ENCODE results near the gene TRIO.
"Not testable (repeated sequence)": the region's sequence is repeated elsewhere in the genome, so short reads cannot be mapped to it uniquely, and the experiment has no call there.

TRIO gene

DNA sequence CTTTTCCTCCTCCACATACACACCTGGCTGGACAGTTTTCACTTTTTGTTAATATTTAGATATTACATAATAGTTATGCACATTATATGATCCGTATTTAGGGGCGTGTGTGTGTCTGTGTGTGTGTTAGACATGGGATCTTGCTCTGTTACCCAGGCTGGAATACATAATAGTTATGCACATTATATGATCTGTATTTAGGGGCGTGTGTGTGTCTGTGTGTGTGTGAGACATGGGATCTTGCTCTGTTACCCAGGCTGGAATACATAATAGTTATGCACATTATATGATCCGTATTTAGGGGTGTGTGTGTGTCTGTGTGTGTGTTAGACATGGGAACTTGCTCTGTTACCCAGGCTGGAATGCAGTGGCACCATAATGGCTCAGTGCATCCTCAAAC, 239.5 kb downstream of the TRIO start:
- Histone ChIP-seq H3K27ac (no peak overlapping the region), H3K4me3 (ENCODE audit: low read depth, low read length) (no peak overlapping the region), H3K36me3 (ENCODE audit: control insufficient read depth, insufficient read depth, low read length) (no peaks in the 10 kb centered on the region), H3K9me3 (ENCODE audit: control insufficient read depth, low read length) (no peaks in the 10 kb centered on the region), H3K4me1 (no peaks in the 10 kb centered on the region), H3K27me3 (ENCODE audit: control insufficient read depth, insufficient read depth, low read length) (no peaks in the 10 kb centered on the region), H3K4me2 (ENCODE audit: low read length) (no peak overlapping the region), H3K9ac (no peak overlapping the region), H2AFZ (no peak overlapping the region), H3K79me2 (no peaks in the 10 kb centered on the region)
- TF ChIP-seq, protein P1, sequence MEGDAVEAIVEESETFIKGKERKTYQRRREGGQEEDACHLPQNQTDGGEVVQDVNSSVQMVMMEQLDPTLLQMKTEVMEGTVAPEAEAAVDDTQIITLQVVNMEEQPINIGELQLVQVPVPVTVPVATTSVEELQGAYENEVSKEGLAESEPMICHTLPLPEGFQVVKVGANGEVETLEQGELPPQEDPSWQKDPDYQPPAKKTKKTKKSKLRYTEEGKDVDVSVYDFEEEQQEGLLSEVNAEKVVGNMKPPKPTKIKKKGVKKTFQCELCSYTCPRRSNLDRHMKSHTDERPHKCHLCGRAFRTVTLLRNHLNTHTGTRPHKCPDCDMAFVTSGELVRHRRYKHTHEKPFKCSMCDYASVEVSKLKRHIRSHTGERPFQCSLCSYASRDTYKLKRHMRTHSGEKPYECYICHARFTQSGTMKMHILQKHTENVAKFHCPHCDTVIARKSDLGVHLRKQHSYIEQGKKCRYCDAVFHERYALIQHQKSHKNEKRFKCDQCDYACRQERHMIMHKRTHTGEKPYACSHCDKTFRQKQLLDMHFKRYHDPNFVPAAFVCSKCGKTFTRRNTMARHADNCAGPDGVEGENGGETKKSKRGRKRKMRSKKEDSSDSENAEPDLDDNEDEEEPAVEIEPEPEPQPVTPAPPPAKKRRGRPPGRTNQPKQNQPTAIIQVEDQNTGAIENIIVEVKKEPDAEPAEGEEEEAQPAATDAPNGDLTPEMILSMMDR (IDR thresholded peaks at IDR 0.05), result no peak

DNA sequence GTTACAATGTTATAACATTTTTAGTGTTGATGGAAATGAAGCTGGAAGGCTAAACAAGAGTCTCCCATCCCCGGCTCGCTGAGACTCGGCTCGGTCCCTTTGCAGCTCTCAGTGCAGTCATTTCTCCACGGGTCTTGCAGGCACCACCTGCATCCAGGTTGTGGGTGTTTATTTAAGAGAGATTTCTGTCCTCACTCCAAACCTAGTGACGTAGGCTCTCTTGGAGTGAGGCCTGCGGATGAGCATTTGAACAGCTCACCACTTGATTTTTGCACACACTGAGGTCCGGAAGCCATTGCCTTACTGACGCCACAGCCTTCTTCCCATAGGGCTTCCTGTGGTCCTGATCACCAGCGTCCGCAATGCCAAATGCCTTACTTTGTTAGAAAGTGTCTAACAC, 240.8 kb downstream of the TRIO start:
- Histone ChIP-seq H3K4me1 (no peaks in the 10 kb centered on the region), H3K79me2 (no peaks in the 10 kb centered on the region), H3K27ac (no peak overlapping the region), H2AFZ (no peak overlapping the region), H3K9me3 (ENCODE audit: control insufficient read depth, low read length) (no peaks in the 10 kb centered on the region), H3K9ac (no peak overlapping the region), H3K36me3 (ENCODE audit: control insufficient read depth, insufficient read depth, low read length) (no peaks in the 10 kb centered on the region), H3K4me3 (ENCODE audit: low read depth, low read length) (no peak overlapping the region), H3K4me2 (ENCODE audit: low read length) (no peak overlapping the region), H3K27me3 (ENCODE audit: control insufficient read depth, insufficient read depth, low read length) (no peaks in the 10 kb centered on the region)
- TF ChIP-seq, protein P1 (IDR thresholded peaks at IDR 0.05), result no peak

DNA sequence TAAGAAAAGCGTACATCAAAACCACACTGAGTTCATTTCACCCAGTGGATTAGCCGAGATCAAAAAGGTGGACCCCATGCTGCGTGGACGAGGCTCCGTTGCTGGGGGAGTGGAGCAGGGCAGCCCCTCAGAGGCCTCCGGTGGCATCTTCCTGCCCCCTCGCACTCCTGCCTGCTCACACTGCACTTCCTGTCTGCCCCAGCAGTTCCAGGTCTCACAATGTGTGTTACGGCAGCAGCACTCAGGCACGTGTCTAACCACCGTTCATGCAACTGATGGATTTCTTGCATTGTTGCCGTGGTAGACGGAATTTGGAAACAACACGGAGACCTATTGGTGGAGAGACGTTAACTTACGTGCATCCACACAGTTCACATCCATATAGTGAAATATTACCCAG, 241.9 kb downstream of the TRIO start:
- Histone ChIP-seq H3K4me3 (ENCODE audit: low read depth, low read length) (no peak overlapping the region), H2AFZ (no peak overlapping the region), H3K27me3 (ENCODE audit: control insufficient read depth, insufficient read depth, low read length) (no peaks in the 10 kb centered on the region), H3K4me2 (ENCODE audit: low read length) (no peak overlapping the region), H3K36me3 (ENCODE audit: control insufficient read depth, insufficient read depth, low read length) (no peaks in the 10 kb centered on the region), H3K9me3 (ENCODE audit: control insufficient read depth, low read length) (no peaks in the 10 kb centered on the region), H3K79me2 (no peaks in the 10 kb centered on the region), H3K9ac (no peak overlapping the region), H3K4me1 (no peaks in the 10 kb centered on the region), H3K27ac (no peak overlapping the region)
- TF ChIP-seq, protein P1 (IDR thresholded peaks at IDR 0.05), result no peak

DNA sequence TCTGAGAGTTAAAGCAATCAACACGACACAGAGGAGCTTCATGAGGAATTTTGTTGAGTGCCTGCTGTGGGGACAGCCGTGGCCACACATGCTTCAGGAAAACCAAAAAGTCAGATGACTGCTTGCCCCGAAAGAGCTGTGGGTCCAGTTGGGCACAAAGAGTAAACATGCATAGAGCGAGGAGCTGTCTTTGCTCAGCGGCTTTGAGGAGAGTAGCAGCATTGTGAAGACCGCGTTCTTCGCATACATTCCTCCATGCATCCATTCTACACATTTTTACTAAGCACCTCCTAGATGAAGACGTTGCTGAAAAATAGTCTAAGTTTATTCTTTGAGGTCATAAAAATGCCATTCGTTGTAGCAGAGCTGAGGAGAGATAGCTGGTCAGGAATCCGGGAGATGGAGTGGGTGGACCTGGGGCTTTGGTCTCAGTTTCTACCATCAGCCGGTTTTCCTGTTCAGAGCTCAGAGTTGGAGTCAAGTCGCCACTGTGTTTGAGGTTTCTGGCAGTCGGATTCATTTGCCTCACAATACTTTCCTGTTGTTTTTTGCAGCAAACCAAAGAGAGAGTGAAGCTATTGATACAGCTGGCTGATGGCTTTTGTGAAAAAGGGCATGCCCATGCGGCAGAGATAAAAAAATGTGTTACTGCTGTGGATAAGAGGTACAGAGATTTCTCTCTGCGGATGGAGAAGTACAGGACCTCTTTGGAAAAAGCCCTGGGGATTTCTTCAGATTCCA, 243.9 kb downstream of the TRIO start:
- Histone ChIP-seq H3K9ac (no peak overlapping the region), H3K4me2 (ENCODE audit: low read length) (no peak overlapping the region), H3K4me1 (no peaks in the 10 kb centered on the region), H2AFZ (no peak overlapping the region), H3K4me3 (ENCODE audit: low read depth, low read length) (no peak overlapping the region), H3K27ac (no peak overlapping the region), H3K9me3 (ENCODE audit: control insufficient read depth, low read length) (no peaks in the 10 kb centered on the region), H3K79me2 (no peaks in the 10 kb centered on the region), H3K27me3 (ENCODE audit: control insufficient read depth, insufficient read depth, low read length) (no peaks in the 10 kb centered on the region), H3K36me3 (ENCODE audit: control insufficient read depth, insufficient read depth, low read length) (no peaks in the 10 kb centered on the region)
- TF ChIP-seq, protein P1 (IDR thresholded peaks at IDR 0.05), result no peak

DNA sequence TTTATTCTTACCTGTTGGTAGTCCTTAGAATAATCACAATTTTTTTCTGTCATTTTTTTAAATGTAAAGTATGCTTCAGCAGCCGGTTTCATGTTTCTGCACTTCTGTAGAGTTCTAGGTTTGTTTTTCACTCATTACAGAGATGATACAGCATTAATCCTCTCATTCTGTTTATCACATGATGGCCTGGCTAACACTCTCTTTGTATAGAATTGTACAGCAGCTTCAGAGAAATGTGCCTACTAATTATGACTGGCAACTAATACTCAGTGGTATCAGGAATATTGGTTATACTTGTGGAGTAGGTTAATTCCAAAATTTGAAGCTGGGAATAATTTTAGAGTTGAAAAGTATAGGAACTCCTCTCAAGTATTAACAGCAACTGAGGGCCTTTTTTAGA, 245.6 kb downstream of the TRIO start:
- Histone ChIP-seq H3K4me1 (no peaks in the 10 kb centered on the region), H3K9ac (no peak overlapping the region), H3K4me2 (ENCODE audit: low read length) (no peak overlapping the region), H3K4me3 (ENCODE audit: low read depth, low read length) (no peak overlapping the region), H3K9me3 (ENCODE audit: control insufficient read depth, low read length) (no peaks in the 10 kb centered on the region), H2AFZ (no peak overlapping the region), H3K36me3 (ENCODE audit: control insufficient read depth, insufficient read depth, low read length) (no peaks in the 10 kb centered on the region), H3K27me3 (ENCODE audit: control insufficient read depth, insufficient read depth, low read length) (no peaks in the 10 kb centered on the region), H3K27ac (no peak overlapping the region), H3K79me2 (no peaks in the 10 kb centered on the region)
- TF ChIP-seq, protein P1 (IDR thresholded peaks at IDR 0.05), result no peak

DNA sequence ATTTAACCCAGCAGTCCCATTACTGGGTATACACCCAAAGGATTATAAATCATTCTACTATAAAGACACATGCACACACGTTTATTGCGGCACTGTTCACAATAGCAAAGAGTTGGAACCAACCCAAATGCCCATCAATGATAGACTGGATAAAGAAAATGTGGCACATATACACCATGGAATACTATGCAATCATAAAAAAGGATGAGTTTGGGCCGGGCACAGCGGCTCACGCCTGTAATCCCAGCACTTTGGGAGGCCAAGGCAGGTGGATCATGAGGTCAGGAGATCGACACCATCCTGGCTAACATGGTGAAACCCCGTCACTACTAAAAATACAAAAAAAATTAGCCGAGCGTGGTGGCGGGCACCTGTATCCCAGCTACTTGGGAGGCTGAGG, 249.4 kb downstream of the TRIO start:
- not testable (repeated sequence) for H3K36me3 ChIP-seq (ENCODE audit: control insufficient read depth, insufficient read depth, low read length); H2AFZ ChIP-seq; H3K27me3 ChIP-seq (ENCODE audit: control insufficient read depth, insufficient read depth, low read length); H3K4me3 ChIP-seq (ENCODE audit: low read depth, low read length); H3K79me2 ChIP-seq; H3K9me3 ChIP-seq (ENCODE audit: control insufficient read depth, low read length); H3K9ac ChIP-seq; H3K27ac ChIP-seq; H3K4me2 ChIP-seq (ENCODE audit: low read length); H3K4me1 ChIP-seq
